K562 (cell line): Measurements from ENCODE around the gene VDAC2.

Source experiments
- ATF7 ChIP-seq: fragments of 450-650 bp; IDR thresholded peaks from 2 replicates; pipeline ENCODE4 v1.7.1; 2014; ENCODE audit warnings: mild to moderate bottlenecking, moderate library complexity
- CTCF ChIP-seq, 3 experiments: IDR thresholded peaks in 2 of 3; conservative IDR thresholded peaks in 1 of 3; 2 replicates each; pipeline ENCODE4 v1.5.1; 2011 to 2012; ENCODE audit warnings: low read length in 3 of 3, mild to moderate bottlenecking in 3 of 3, control low read depth in 2 of 3, improper control_type of control experiment in 1 of 3, inconsistent platforms in 1 of 3, low read depth in 1 of 3, mixed read lengths in 1 of 3, moderate library complexity in 1 of 3; ENCODE audit not compliant: insufficient read depth in 2 of 3
- CXXC5 ChIP-seq: fragments of 250-450 bp; sonication (Bioruptor Pico); IDR thresholded peaks from 2 replicates; pipeline ENCODE4 v1.8.0; 2022; ENCODE audit warnings: inconsistent platforms, mild to moderate bottlenecking, moderate library complexity
- EZH2 ChIP-seq: IDR thresholded peaks from 2 replicates; pipeline ENCODE4 v1.6.1; 2012; ENCODE audit warnings: low read depth, mild to moderate bottlenecking, inconsistent platforms, low read length, borderline replicate concordance
- HIVEP1 ChIP-seq: fragments of 250-450 bp; sonication (Bioruptor Pico); IDR thresholded peaks from 2 replicates; pipeline ENCODE4 v1.4.0; 2020; ENCODE audit warnings: mild to moderate bottlenecking
- NCOR1 ChIP-seq: fragments of 450-650 bp; IDR thresholded peaks from 2 replicates; pipeline ENCODE4 v1.6.1; 2016; ENCODE audit warnings: mild to moderate bottlenecking, moderate library complexity
- POLR2AphosphoS5 ChIP-seq: IDR thresholded peaks from 2 replicates; pipeline ENCODE4 v1.6.1; 2011; ENCODE audit warnings: mild to moderate bottlenecking, low read depth, low read length, moderate library complexity; ENCODE audit not compliant: control insufficient read depth, insufficient read depth
- RFX5 ChIP-seq: IDR thresholded peaks from 2 replicates; pipeline ENCODE4 v1.6.1; 2011; ENCODE audit warnings: low read depth, mild to moderate bottlenecking, improper control_type of control experiment, low read length
- SAP30 ChIP-seq: fragments of 200-600 bp; sonication (generic); IDR thresholded peaks from 2 replicates; pipeline ENCODE4 v1.6.1; 2012; ENCODE audit warnings: borderline replicate concordance, low read depth, mild to moderate bottlenecking, moderate library complexity, low read length, control low read depth, inconsistent platforms; ENCODE audit not compliant: insufficient read depth, poor library complexity, severe bottlenecking
- SRSF3 ChIP-seq: fragments of 200-400 bp; formaldehyde crosslinking; IDR thresholded peaks from 2 replicates; pipeline ENCODE4 v1.6.1; 2016; ENCODE audit warnings: mild to moderate bottlenecking, low read length, moderate library complexity; ENCODE audit not compliant: insufficient read depth
- ZKSCAN8 ChIP-seq: fragments of 200-800 bp; sonication (Bioruptor generic); IDR thresholded peaks from 2 replicates; pipeline ENCODE4 v1.6.1; 2016; ENCODE audit warnings: missing genetic modification characterization, missing compliant biosample characterization
- ZNF324 ChIP-seq: fragments of 250-450 bp; sonication (Bioruptor Pico); IDR thresholded peaks from 2 replicates; pipeline ENCODE4 v1.4.0; 2020; ENCODE audit warnings: mild to moderate bottlenecking
- ZSCAN32 ChIP-seq: fragments of 450-650 bp; formaldehyde crosslinking; IDR thresholded peaks from 2 replicates; pipeline ENCODE4 v1.4.0; 2020; ENCODE audit warnings: mild to moderate bottlenecking, moderate library complexity

- TF ChIP-seq SRSF3 (no peak), ZKSCAN8 (CRISPR knock-in tag) (no peak), ATF7 (no peak), EZH2 (no peak), HIVEP1 (CRISPR knock-in tag) (no peak), CXXC5 (CRISPR knock-in tag) (no peak), NCOR1 (no peak), ZNF324 (CRISPR knock-in tag) (no peak), POLR2AphosphoS5 (no peak), SAP30 (no peak), CTCF (IDR thresholded peaks at IDR 0.05 in 2 of 3, conservative IDR thresholded peaks at IDR 0.05 in 1 of 3; ENCODE audit: insufficient read depth in 2 of 3, low read depth in 1 of 3, low read length in 3 of 3) (no peak), RFX5 (no peak), ZSCAN32 (CRISPR knock-in tag) (no peak)
These were observed 28.6 kb downstream of the VDAC2 start for GRCh38 chr10:75239096-75239790.
